Chondrocyte (in vitro differentiated cells): ENCODE results near the gene UBASH3B. TPM values are rescaled to one million over a fixed set of nuclear protein-coding genes. Genes with fewer than 3 reads are reported as not detected.

Experiments
- DNase-seq: peaks from one replicate; pipeline ENCODE4 v3.0.0; 2021; ENCODE audit warnings: mixed read lengths, low spot score
- H3K27ac Mint-ChIP-seq: one replicate; pipeline ENCODE4 v1.8.0; 2021; ENCODE audit warnings: mild to moderate bottlenecking, moderate library complexity, mixed read lengths; ENCODE audit not compliant: unreplicated experiment
- H3K27me3 Mint-ChIP-seq: 2 replicates; pipeline ENCODE4 v1.8.0; 2021; ENCODE audit warnings: low read depth, mixed read lengths
- H3K36me3 Mint-ChIP-seq: 2 replicates; pipeline ENCODE4 v1.8.0; 2021; ENCODE audit warnings: low read depth, mixed read lengths
- H3K4me1 Mint-ChIP-seq: 2 replicates; pipeline ENCODE4 v1.8.0; 2021; ENCODE audit warnings: low read depth, mild to moderate bottlenecking, mixed read lengths
- H3K4me3 Mint-ChIP-seq: one replicate; pipeline ENCODE4 v1.8.0; 2021; ENCODE audit warnings: mild to moderate bottlenecking, moderate library complexity, mixed read lengths; ENCODE audit not compliant: unreplicated experiment
- H3K9me3 Mint-ChIP-seq: 2 replicates; pipeline ENCODE4 v1.8.0; 2021; ENCODE audit warnings: low read depth, mixed read lengths
- total RNA-seq: library from RNA; stranded (reverse); gene quantifications from 3 replicates; pipeline ENCODE4 v1.2.1, GENCODE V29; 2021
- TF ChIP-seq, protein P1 (sequence below): fragments of 200-600 bp; sonication (generic); IDR thresholded peaks from 2 replicates; pipeline ENCODE4 v1.5.0; 2021; ENCODE audit warnings: antibody characterized with exemption, mild to moderate bottlenecking, moderate library complexity

Gene UBASH3B
- total RNA-seq, 1 donor from 2014 or later = 14.4 TPM

- H3K36me3 Mint-ChIP-seq = peaks cover 7% of the 10 kb centered on the region
- no peaks in the 10 kb centered on the region for H3K9me3 Mint-ChIP-seq
- TF ChIP-seq, protein P1, sequence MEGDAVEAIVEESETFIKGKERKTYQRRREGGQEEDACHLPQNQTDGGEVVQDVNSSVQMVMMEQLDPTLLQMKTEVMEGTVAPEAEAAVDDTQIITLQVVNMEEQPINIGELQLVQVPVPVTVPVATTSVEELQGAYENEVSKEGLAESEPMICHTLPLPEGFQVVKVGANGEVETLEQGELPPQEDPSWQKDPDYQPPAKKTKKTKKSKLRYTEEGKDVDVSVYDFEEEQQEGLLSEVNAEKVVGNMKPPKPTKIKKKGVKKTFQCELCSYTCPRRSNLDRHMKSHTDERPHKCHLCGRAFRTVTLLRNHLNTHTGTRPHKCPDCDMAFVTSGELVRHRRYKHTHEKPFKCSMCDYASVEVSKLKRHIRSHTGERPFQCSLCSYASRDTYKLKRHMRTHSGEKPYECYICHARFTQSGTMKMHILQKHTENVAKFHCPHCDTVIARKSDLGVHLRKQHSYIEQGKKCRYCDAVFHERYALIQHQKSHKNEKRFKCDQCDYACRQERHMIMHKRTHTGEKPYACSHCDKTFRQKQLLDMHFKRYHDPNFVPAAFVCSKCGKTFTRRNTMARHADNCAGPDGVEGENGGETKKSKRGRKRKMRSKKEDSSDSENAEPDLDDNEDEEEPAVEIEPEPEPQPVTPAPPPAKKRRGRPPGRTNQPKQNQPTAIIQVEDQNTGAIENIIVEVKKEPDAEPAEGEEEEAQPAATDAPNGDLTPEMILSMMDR = no peak
- H3K27me3 Mint-ChIP-seq = no peaks in the 10 kb centered on the region
- peaks cover 4% of the 10 kb centered on the region for H3K4me1 Mint-ChIP-seq
- no peak for DNase-seq
- H3K4me3 Mint-ChIP-seq = no peak overlapping the region
- no peak overlapping the region for H3K27ac Mint-ChIP-seq
Measured at GRCh38 chr11:122797651-122798050, 142.1 kb downstream of the UBASH3B start.

GRCh38 chr11:122799406-122800105, 144.0 kb downstream of the UBASH3B start:
- H3K27me3 Mint-ChIP-seq = no peaks in the 10 kb centered on the region
- no peak overlapping the region for H3K4me3 Mint-ChIP-seq
- peaks cover 7% of the 10 kb centered on the region for H3K36me3 Mint-ChIP-seq
- H3K9me3 Mint-ChIP-seq = no peaks in the 10 kb centered on the region
- peaks cover 23% of the 10 kb centered on the region for H3K4me1 Mint-ChIP-seq
- TF ChIP-seq, protein P1 = no peak
- DNase-seq = no peak
- H3K27ac Mint-ChIP-seq = no peak overlapping the region

- no peaks in the 10 kb centered on the region for H3K27me3 Mint-ChIP-seq
Measured at GRCh38 chr11:122802876-122803275, 147.4 kb downstream of the UBASH3B start.

DNA sequence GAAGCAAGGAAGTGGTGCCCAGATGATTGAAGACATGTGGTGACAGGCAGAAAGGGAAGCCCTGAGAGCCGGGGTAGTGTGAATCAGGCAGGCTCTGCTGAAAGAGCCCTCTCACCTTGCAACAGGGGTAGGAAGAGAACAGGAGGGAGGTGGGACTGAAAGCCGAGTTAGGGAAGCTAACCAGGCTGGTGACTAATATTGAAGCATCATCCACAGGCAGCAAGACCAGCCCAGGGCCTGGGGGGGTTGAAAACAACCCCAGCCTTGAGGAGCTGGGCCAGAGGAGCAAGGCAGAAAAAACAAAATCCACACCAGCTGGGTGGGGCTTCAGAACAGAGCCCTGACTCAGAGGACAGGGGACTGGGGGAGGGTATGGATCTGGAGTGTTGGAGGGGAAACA, 147.8 kb downstream of the UBASH3B start:
- Mint-ChIP-seq H3K4me3 (no peak overlapping the region), H3K27me3 (no peaks in the 10 kb centered on the region), H3K4me1 (peaks cover 30% of the 10 kb centered on the region), H3K27ac (peak overlapping the region; percentile 69), H3K36me3 (no peaks in the 10 kb centered on the region), H3K9me3 (no peaks in the 10 kb centered on the region)
- no peak for DNase-seq
- TF ChIP-seq, protein P1 = no peak

More at GRCh38 chr11:122802876-122803275, 147.4 kb downstream of the UBASH3B start:
- no peak overlapping the region for H3K4me3 Mint-ChIP-seq
- H3K9me3 Mint-ChIP-seq = no peaks in the 10 kb centered on the region
- no peak for DNase-seq
- TF ChIP-seq, protein P1 = no peak
- peaks cover 26% of the 10 kb centered on the region for H3K4me1 Mint-ChIP-seq
- no peaks in the 10 kb centered on the region for H3K36me3 Mint-ChIP-seq
- no peak overlapping the region for H3K27ac Mint-ChIP-seq

- no peaks in the 10 kb centered on the region for H3K27me3 Mint-ChIP-seq
- TF ChIP-seq, protein P1 = no peak
- H3K4me3 Mint-ChIP-seq = no peak overlapping the region
- no peaks in the 10 kb centered on the region for H3K36me3 Mint-ChIP-seq
- peaks cover 35% of the 10 kb centered on the region for H3K4me1 Mint-ChIP-seq
- H3K27ac Mint-ChIP-seq = peak overlapping the region; percentile 69
- no peaks in the 10 kb centered on the region for H3K9me3 Mint-ChIP-seq
- DNase-seq = no peak
Measured at GRCh38 chr11:122803716-122804115, 148.2 kb downstream of the UBASH3B start.
